ENCODE measurements around the gene KRTAP4-2.
"Not testable (repeated sequence)": the region's sequence is repeated elsewhere in the genome, so short reads cannot be mapped to it uniquely, and the experiment has no call there.

Gene KRTAP4-2

GRCh38 chr17:41178843-41179616 lies 1.0 kb upstream of the KRTAP4-2 start:
- no peak overlapping the region for H3K4me3 Mint-ChIP-seq
- H3K9me3 Mint-ChIP-seq: no peaks in the 10 kb centered on the region
- no peaks in the 10 kb centered on the region for H3K36me3 Mint-ChIP-seq (ENCODE audit: low read depth)
- DNase-seq: no peak
- H3K27ac Mint-ChIP-seq: no peak overlapping the region
- H3K4me1 Mint-ChIP-seq (ENCODE audit: low read depth): no peaks in the 10 kb centered on the region
- H3K27me3 Mint-ChIP-seq: no peaks in the 10 kb centered on the region

DNA sequence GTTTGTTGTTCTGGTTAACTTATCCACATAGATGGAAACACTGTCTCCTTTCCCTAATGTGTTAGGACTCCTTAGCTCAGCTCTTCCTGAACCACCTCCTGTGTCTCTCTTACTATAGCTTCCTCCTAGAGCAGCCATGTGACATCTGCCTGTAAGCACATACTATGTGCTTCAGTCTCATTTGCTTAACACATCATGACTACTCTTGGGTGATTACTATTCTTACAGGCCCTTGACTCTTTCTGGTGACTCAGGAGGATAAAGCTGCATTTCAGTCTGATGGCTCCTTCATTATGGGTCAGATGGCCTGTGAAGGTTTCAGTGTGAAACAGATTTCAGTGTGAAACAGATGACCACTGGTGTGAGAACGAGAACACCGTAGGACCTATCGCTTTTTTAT lies 320 bp upstream of the KRTAP4-2 start:
- Mint-ChIP-seq H3K4me1 (ENCODE audit: low read depth) (no peaks in the 10 kb centered on the region), H3K4me3 (no peak overlapping the region), H3K27ac (no peak overlapping the region), H3K9me3 (no peaks in the 10 kb centered on the region), H3K27me3 (no peaks in the 10 kb centered on the region), H3K36me3 (ENCODE audit: low read depth) (no peaks in the 10 kb centered on the region)
- DNase-seq: no peak

GRCh38 chr17:41176744-41177387 lies 1.2 kb downstream of the KRTAP4-2 start:
- no peak overlapping the region for H3K4me3 Mint-ChIP-seq
- H3K9me3 Mint-ChIP-seq: no peaks in the 10 kb centered on the region
- no peaks in the 10 kb centered on the region for H3K4me1 Mint-ChIP-seq (ENCODE audit: low read depth)
- H3K36me3 Mint-ChIP-seq (ENCODE audit: low read depth): no peaks in the 10 kb centered on the region
- no peak overlapping the region for H3K27ac Mint-ChIP-seq
- H3K27me3 Mint-ChIP-seq: no peaks in the 10 kb centered on the region
- no peak for DNase-seq

DNA sequence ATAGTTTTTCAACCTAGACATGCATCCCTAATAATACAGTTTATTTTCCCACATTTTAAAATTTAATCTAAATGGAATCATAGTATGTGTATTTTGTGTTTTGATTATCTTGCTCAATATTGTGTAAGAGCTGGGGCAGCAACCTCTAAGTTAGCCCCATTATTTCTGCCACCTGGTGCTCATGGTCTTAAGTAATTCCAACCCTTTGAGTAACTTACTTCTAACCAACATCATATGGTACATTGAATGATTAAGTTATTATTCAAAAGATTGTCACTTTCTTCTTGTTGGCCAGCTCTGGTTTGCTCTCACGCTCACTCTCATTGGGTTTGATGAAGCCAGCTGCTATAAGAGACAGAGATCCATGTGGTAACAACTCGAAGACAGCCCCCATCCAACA lies 6.1 kb downstream of the KRTAP4-2 start:
- H3K4me3 Mint-ChIP-seq: no peak overlapping the region
- DNase-seq: no peak
- H3K36me3 Mint-ChIP-seq (ENCODE audit: low read depth): no peaks in the 10 kb centered on the region

GRCh38 chr17:41168121-41168520 lies 9.9 kb downstream of the KRTAP4-2 start, which contains the start of gene KRTAP4-3:
TSS of gene KRTAP4-3 (minus strand) at chr17:41168221. CDS start at chr17:41168172, 49 bp downstream.
- H3K4me1 Mint-ChIP-seq (ENCODE audit: low read depth): no peaks in the 10 kb centered on the region
- H3K27ac Mint-ChIP-seq: no peak within 1 kb of the TSS
- H3K4me3 Mint-ChIP-seq: no peak within 1 kb of the TSS
- no peak for DNase-seq
- no peaks in the 10 kb centered on the region for H3K27me3 Mint-ChIP-seq
- no peaks in the 10 kb centered on the region for H3K36me3 Mint-ChIP-seq (ENCODE audit: low read depth)
- H3K9me3 Mint-ChIP-seq: no peaks in the 10 kb centered on the region

More for the DNA sequence above, 6.1 kb downstream of the KRTAP4-2 start:
- H3K27ac Mint-ChIP-seq: no peak overlapping the region
- no peaks in the 10 kb centered on the region for H3K9me3 Mint-ChIP-seq
- no peaks in the 10 kb centered on the region for H3K4me1 Mint-ChIP-seq (ENCODE audit: low read depth)
- no peaks in the 10 kb centered on the region for H3K27me3 Mint-ChIP-seq

GRCh38 chr17:41167561-41167960 lies 10.5 kb downstream of the KRTAP4-2 start:
- no peaks in the 10 kb centered on the region for H3K27me3 Mint-ChIP-seq
- no peak overlapping the region for H3K4me3 Mint-ChIP-seq
- H3K9me3 Mint-ChIP-seq: no peaks in the 10 kb centered on the region
- DNase-seq: no peak
- no peaks in the 10 kb centered on the region for H3K4me1 Mint-ChIP-seq (ENCODE audit: low read depth)
- H3K36me3 Mint-ChIP-seq (ENCODE audit: low read depth): no peaks in the 10 kb centered on the region
- no peak overlapping the region for H3K27ac Mint-ChIP-seq

DNA sequence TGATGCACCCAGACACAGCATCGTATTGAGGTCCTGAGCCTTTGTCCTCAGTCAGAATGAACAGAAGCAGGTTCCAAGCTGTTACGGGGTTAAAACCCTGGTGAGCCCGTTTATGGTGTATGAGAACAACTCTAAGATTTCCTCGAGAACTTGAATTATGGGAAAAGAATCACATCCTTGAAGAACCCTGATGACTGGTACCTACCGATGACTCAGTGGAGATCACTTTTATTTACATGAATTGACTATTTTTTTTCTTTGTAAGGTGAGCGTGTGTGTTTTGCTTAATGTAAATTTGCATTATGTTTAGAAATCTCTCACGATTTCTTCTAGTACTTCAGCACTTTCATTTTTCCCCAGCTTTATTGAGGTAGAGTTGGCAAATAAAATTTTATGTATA lies 14.2 kb downstream of the KRTAP4-2 start:
- Mint-ChIP-seq H3K9me3 (no peaks in the 10 kb centered on the region), H3K27me3 (peaks cover 6% of the 10 kb centered on the region), H3K36me3 (ENCODE audit: low read depth) (no peaks in the 10 kb centered on the region), H3K4me3 (no peak overlapping the region), H3K4me1 (ENCODE audit: low read depth) (no peaks in the 10 kb centered on the region), H3K27ac (no peak overlapping the region)
- DNase-seq: no peak

DNA sequence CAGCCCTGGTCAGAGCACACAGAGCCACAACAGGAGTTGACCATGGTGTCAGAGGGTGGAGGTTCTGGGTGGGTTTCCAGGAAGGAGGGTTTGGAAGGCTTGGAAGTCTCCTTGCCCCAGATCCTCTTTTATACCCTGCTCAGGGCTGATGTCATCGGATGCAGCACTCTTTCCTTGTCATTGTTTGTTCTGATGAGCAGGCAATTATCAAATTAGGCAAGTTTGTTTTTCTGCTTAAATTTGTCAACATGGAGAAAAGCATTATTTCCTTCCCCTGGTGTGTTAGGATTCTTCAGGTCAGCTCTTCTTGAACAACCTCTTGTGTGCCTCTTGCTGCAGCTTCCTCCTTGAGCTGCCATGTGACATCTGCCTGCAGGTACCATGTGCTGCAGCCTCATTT lies 17.4 kb downstream of the KRTAP4-2 start, which contains the start of gene KRTAP4-4:
Gene KRTAP4-4 (minus strand): TSS at position 101 of the 400 bp plus-strand sequence. CDS start 57 bp downstream, at position 44.
- Mint-ChIP-seq H3K27me3 (peaks cover 17% of the 10 kb centered on the region), H3K4me3 (no peak within 1 kb of the TSS), H3K36me3 (ENCODE audit: low read depth) (no peaks in the 10 kb centered on the region), H3K27ac (no peak within 1 kb of the TSS), H3K9me3 (no peaks in the 10 kb centered on the region), H3K4me1 (ENCODE audit: low read depth) (no peaks in the 10 kb centered on the region)
- no peak for DNase-seq

- H3K4me3 Mint-ChIP-seq; DNase-seq; H3K9me3 Mint-ChIP-seq; H3K36me3 Mint-ChIP-seq (ENCODE audit: low read depth); H3K4me1 Mint-ChIP-seq (ENCODE audit: low read depth); H3K27ac Mint-ChIP-seq: not testable (repeated sequence)
- H3K27me3 Mint-ChIP-seq: peaks cover 19% of the 10 kb centered on the region
Observed at GRCh38 chr17:41160190-41160589, 17.8 kb downstream of the KRTAP4-2 start.

- Mint-ChIP-seq H3K27ac (no peak overlapping the region), H3K9me3 (no peaks in the 10 kb centered on the region), H3K36me3 (ENCODE audit: low read depth) (no peaks in the 10 kb centered on the region), H3K27me3 (peaks cover 29% of the 10 kb centered on the region), H3K4me1 (ENCODE audit: low read depth) (no peaks in the 10 kb centered on the region), H3K4me3 (no peak overlapping the region)
- DNase-seq: no peak
Observed at GRCh38 chr17:41153856-41154255, 24.2 kb downstream of the KRTAP4-2 start.

- H3K27me3 Mint-ChIP-seq: peaks cover 27% of the 10 kb centered on the region
- H3K9me3 Mint-ChIP-seq: no peaks in the 10 kb centered on the region
- no peak for DNase-seq
- no peak overlapping the region for H3K27ac Mint-ChIP-seq
- H3K4me1 Mint-ChIP-seq (ENCODE audit: low read depth): no peaks in the 10 kb centered on the region
- H3K4me3 Mint-ChIP-seq: no peak overlapping the region
- no peaks in the 10 kb centered on the region for H3K36me3 Mint-ChIP-seq (ENCODE audit: low read depth)
Observed at GRCh38 chr17:41151525-41151924, 26.5 kb downstream of the KRTAP4-2 start.

DNA sequence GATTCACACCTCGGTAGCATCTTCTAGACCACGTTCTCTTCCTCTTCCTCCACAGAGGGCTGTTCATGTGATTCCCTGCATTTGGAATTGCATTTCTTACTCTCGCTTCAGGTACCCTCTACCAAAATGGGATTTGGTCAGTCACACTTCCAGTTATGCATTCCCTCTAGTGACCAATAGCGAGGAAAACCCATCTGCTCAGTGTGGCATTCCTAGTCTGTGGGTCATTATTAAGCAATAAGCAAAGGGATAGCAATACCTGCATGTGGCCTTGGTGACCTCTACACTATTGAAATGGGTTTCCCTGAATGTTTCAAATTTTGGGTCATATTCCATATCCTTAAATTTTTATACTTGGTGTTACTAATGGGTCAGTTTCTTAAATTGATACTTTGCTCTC lies 28.0 kb downstream of the KRTAP4-2 start:
- no peaks in the 10 kb centered on the region for H3K4me1 Mint-ChIP-seq (ENCODE audit: low read depth)

DNA sequence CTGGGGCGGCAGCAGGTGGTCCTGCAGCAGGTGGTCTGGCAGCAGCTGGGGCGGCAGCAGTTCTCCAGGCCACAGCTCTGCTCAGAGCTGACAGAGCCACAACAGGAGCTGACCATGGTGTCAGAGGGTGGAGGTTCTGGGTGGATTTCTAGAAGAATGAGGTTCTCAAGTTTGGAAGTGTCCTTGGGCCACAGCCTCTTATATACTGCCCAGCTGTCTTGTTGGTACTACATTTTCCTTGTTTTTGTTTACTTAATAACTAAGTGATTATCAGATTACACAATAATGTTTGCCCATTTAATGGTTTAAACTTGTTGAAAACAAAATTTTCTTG lies 28.4 kb downstream of the KRTAP4-2 start, which contains the start of gene KRTAP4-5:
Gene KRTAP4-5 (minus strand): TSS at position 174 of the 334 bp plus-strand sequence. CDS start 58 bp downstream, at position 116.
- no peak for DNase-seq
- Mint-ChIP-seq H3K9me3 (no peaks in the 10 kb centered on the region), H3K27me3 (peaks cover 15% of the 10 kb centered on the region), H3K36me3 (ENCODE audit: low read depth) (no peaks in the 10 kb centered on the region), H3K4me3 (no peak within 1 kb of the TSS), H3K27ac (no peak within 1 kb of the TSS), H3K4me1 (ENCODE audit: low read depth) (no peaks in the 10 kb centered on the region)

More for the DNA sequence above, 28.0 kb downstream of the KRTAP4-2 start:
- H3K27me3 Mint-ChIP-seq: peaks cover 17% of the 10 kb centered on the region
- no peak overlapping the region for H3K27ac Mint-ChIP-seq
- H3K9me3 Mint-ChIP-seq: no peaks in the 10 kb centered on the region
- no peak for DNase-seq
- no peaks in the 10 kb centered on the region for H3K36me3 Mint-ChIP-seq (ENCODE audit: low read depth)
- H3K4me3 Mint-ChIP-seq: no peak overlapping the region

DNA sequence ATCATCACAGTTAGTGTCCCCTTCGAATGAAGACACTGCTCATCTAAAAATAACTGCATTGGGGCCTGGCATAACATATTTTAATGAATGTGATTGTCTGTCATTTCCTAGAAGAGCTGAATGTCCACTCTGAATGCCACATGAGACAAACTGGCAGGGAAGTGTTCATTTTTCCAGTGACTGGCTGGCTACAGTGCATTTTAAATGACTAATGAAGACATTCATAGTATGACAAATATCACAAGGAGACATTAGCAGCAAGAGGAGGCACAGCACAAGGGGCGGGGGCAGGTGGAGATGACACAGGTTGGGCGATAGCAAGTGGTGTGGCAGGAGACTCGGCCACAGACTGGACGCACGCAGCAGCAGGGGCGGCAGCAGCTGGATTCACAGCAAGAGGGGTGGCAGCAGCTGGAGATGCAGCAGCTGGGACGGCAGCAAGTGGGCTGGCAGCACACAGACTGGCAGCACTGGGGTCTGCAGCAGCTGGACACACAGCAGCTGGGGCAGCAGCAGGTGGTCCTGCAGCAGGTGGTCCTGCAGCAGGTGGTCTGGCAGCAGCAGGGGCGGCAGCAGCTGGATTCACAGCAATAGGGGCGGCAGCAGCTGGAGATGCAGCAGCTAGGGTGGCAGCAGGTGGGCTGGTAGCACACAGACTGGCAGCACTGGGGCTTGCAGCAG lies 28.9 kb downstream of the KRTAP4-2 start:
- H3K4me3 Mint-ChIP-seq; H3K9me3 Mint-ChIP-seq; H3K36me3 Mint-ChIP-seq (ENCODE audit: low read depth); H3K4me1 Mint-ChIP-seq (ENCODE audit: low read depth); DNase-seq; H3K27ac Mint-ChIP-seq: not testable (repeated sequence)
- H3K27me3 Mint-ChIP-seq: peaks cover 14% of the 10 kb centered on the region

Measured in activated T-cell treated with anti-CD3 and anti-CD28 coated beads, Interleukin-2, amount 50 U/mL, for 24 hours (primary cell).